GM21825 (cell line): Measurements from ENCODE around the gene LRG1.

ENCODE experiments used
- ATAC-seq: cut with Tn5 transposase; IDR thresholded peaks from one replicate; pipeline ENCODE4 v1.9.1; 2021; ENCODE audit warnings: mild to moderate bottlenecking, moderate library complexity; ENCODE audit not compliant: unreplicated experiment

LRG1 gene

GRCh38 chr19:4496304-4496703, 43.5 kb downstream of the LRG1 start:
- ATAC-seq = no peak

DNA sequence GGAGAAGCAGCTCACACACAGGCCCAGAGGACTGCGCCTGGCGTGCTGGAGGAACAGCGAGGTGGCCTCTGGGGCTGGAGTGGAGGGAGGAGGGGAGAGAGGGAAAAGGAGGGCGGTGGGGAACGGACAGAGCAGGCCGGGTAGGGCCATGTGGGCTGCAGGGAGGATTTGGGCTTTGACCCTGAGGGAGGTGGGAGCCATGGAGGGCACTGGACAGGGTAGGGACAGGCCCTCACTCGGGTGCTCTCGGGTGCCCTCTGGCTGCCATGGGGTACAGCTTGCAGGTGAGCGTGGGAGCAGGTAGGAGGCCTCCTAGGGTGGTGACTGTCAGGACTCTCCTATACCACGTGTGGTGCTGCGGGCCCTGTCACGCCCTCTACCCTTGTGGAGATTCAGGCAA, 44.4 kb downstream of the LRG1 start:
- no peak for ATAC-seq

- ATAC-seq = no peak
These were observed 45.2 kb downstream of the LRG1 start for GRCh38 chr19:4494691-4495064.

GRCh38 chr19:4493929-4494690, 45.7 kb downstream of the LRG1 start:
- no peak for ATAC-seq

DNA sequence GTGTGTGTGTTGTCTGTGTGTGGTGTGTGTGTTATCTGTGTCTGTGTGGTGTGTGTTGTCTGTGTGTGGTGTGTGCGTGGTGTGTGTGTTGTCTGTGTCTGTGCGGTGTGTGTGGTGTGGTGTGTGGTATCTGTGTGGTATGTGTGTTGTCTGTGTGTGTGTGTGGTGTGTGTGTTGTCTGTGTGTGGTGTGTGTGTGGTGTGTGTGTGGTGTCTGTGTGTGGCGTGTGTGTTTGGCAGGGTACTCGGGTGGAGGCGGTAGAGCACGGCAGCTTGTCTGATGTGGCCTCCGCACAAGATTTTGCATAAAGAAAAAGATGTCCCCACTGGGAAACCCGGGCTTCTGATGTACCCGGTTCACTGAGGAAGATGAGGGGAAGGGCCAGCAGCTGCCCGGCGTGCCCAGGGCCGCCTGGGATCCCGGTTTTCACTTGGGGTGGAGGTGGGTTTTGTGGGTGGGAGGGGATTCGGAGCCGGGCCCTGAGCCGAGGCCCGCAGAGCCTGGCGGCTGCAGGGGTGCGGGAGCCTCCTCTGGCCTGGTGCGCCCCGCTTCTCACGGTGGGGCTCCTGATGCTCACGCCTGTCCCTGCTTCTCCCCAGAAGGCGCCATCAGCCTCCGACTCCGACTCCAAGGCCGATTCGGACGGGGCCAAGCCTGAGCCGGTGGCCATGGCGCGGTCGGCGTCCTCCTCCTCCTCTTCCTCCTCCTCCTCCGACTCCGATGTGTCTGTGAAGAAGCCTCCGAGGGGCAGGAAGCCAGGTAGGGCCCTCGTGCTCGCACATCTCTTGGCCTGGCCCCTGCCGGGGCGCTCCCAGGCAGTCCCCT, 46.5 kb downstream of the LRG1 start:
- ATAC-seq = no peak

DNA sequence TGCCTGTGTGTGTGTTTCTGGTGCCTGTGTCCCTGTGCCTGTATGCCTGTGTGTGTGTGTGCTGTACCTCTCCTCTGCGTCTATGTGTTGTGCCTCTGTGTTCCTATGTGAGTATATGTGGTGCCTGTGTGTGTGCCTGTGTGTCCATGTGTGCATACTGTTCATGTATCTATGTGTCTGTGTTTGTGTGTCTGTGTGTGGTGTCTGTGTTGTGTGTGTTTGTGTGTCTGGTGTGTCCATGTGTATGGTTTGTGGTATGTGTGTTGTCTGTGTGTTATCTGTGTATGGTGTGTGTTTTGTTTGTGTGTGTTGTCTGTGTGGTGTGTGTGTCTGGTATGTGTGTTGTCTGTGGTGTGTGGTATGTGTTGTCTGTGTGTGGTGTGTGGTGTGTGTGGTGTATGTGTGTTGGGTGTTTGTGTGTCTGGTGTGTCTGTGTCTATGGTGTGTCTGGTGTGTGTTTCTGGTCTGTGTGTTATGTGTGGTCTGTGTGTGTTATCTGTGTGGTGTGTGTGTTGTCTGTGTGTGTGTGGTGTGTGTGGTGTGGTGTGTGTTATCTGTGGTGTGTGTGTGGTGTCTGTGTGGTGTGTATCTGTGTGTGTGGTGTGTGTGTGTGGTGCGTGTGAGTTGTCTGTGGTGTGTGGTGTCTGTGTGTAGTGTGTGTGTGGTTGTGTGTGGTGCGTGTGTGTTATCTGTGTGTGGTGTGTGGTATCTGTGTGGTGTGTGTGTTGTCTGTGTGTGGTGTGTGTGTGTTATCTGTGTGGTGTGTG, 47.3 kb downstream of the LRG1 start:
- ATAC-seq = no peak

GRCh38 chr19:4491446-4491845, 48.4 kb downstream of the LRG1 start:
- ATAC-seq = no peak

DNA sequence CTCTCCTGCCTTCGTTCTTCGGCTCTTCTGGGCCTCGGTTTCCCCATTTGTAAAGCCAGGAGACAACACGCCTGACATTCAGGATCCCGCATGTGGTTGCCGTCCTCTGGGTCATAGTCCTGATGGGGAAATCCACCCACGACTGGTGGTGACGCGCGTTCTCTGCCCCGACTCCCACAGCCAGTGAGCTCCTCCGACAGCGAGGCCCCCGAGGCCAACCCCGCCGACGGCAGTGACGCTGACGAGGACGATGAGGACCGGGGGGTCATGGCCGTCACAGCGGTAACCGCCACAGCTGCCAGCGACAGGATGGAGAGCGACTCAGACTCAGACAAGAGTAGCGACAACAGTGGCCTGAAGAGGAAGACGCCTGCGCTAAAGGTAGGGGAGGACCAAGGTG, 51.3 kb downstream of the LRG1 start:
- ATAC-seq = no peak

GRCh38 chr19:4487572-4487971, 52.3 kb downstream of the LRG1 start:
- ATAC-seq = no peak
